Colon (tissue), 2 donors: Measurements from ENCODE around the gene F2RL3.

ENCODE experiments used
- FAIRE-seq: peaks from 2 replicates; lab custom pipeline; 2012; peaks lifted over from hg19 to GRCh38; lab: Jason Lieb, UNC
- donor health status: control.
- donor health status: control.

The F2RL3 gene

DNA sequence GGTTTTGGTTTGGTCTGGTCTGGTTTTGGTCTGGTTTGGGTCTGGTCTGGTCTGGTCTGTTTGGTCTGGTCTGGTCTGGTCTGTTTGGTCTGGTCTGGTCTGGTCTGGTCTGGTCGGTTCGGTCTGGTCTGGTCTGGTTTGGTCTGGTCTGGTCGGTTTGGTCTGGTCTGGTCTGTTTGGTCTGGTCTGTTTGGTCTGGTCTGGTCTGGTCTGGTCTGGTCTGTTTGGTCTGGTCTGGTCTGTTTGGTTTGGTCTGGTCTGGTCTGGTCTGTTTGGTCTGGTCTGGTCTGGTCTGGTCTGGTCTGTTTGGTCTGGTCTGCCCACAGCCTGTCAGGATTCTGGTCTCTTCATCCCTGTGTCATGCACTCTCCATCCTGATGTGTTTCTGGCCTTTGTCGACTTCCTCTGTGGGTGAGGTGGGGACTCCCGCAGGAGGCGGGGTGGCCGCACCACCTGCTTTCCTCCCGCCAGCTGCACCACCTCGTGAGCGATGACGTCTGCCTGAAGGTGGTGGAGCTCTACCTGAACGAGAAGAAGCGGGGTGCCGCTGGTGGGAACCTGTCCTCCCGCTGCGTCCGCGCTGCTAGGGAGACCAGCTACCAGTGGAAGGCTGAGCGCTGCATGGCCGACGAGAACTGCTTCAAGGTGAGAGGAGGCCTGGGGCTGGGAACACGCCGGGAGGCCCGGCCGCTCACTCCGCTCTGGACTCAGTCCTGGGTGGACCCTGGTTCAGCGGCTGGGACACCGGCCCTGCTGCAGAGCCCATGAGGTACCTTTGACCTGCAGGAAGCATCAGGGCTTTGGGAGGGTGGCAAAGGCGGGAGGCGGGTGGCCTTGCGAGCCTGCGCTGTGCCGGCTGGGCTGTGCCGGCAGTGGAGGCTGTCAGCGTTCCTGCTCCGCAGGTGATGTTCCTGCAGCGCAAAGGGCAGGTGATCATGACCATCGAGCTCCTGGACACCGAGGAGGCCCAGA lies 12.9 kb upstream of the F2RL3 start:
- no peak for FAIRE-seq

DNA sequence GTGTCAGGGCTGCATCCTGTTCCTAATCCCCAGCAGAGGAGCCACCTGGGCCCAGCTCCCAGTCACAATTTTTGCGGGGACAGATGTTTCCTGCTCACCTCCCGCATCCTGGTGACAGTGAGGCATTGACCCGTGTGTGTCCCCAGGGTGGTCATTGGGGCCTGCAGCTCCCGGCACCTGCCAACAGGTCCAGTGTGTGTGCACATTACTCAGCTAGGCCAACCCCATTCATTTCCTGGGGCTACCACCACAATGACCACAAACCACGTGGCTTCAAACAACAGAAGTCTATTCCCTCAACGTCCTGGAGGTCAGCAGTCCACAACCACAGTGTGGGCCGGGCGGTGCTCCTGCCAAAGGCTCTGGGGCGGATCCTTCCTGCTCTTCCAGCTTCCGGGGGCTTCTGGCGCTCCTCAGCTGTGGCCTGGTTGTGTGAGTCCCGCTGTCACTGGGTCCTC lies 11.9 kb upstream of the F2RL3 start:
- FAIRE-seq = no peak

DNA sequence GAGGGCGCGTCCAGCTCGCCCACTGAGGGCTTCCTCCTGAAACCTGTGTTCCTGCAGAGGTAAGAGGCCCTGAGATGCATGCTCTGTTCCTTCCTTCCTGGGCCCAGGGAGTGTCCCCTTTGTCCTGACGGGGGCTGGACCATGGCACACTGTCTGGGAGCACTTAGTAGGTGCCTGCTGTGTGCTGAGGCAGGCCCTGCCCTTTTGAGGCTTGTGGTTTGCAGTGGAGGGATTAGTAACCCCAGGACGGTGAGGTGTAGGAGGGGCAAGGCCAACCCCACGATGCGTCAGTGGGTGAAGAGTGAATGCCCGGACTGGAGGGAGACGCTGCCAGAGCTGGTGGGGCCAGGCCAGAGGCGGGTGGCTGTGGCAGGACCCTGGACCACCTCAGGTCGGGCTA lies 11.2 kb upstream of the F2RL3 start:
- no peak for FAIRE-seq

DNA sequence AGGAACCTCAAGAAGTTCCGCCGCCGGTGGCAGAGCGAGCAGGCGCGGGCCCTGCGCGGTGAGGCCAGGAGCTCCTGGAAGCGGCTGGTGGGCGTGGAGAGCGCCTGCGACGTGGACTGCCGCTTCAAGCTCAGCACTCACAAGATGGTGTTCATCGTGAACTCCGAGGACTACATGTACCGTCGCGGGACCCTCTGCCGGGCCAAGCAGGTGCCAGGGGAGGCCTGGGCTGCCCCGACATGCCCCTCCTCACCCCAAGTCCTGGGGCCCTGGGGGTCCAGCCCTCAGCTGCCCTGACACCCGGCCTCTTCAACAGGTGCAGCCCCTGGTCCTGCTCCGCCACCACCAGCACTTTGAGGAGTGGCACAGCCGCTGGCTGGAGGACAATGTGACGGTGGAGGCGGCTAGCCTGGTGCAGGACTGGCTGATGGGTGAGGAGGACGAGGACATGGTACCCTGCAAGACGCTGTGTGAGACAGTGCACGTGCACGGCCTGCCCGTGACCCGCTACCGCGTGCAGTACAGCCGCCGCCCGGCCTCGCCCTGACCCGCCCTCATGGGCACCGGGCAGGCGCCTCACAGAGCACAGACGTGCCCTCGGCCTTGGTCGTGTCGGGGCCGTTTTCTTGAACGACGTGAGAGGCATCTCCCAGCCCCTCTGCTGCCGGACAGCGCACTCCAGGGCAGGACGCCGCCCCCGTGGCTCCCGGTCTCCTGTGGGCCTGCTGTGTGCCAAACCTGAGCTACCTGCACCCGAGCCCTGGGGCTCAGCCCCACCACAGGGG lies 10.4 kb upstream of the F2RL3 start:
- FAIRE-seq = no peak

DNA sequence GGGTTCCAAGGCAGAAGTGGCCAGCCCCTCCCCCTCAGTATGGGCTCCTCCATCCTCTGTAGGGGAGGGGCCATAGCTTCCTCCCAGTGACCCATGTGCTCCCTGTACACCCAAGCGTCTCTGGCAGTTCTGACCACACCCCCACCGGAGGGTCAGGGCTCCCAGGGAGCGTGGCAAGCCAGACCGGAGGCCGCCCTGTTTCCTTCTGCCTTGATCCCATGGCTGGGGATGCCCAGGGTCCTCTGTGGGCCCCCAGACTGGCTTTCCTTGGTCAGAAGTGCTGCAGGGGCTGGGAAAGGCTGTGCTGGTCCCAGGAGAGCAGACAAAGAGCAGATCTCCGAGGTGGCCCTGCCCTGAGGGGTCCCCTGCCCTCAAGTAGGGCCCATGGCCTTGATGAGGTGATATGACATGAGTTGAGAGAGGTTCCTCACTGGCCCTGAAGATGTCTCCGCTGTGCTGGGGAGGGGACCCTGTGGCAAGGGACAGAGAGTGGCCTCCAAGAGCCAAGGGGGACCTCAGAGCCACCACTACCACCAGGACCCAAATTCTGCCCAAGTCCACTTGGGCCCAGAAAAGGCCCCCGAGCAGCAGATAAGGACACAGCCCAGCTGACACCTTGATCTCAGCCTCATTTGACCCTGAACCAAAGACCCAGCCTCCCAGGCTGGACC lies 7.8 kb upstream of the F2RL3 start:
- FAIRE-seq = no peak

DNA sequence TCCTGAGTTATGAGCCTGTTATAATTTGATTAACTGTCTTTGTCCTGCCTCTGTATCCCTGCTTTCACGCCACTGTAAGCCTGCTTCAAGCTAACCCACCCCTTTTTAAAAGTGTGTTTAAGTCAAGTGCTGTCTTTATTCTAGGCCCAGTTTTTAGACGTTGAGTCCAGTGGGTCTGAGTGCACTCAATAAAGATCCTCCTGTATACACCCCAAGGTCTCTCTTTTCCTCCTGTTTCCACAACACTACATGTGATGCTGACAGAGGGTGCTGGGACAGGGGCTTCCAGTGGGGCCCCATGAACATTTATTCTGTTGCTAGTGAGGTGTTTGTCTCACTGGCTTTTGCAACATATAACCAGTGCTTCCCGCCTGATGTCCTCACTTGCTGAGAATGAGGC lies 6.7 kb upstream of the F2RL3 start:
- FAIRE-seq = no peak

DNA sequence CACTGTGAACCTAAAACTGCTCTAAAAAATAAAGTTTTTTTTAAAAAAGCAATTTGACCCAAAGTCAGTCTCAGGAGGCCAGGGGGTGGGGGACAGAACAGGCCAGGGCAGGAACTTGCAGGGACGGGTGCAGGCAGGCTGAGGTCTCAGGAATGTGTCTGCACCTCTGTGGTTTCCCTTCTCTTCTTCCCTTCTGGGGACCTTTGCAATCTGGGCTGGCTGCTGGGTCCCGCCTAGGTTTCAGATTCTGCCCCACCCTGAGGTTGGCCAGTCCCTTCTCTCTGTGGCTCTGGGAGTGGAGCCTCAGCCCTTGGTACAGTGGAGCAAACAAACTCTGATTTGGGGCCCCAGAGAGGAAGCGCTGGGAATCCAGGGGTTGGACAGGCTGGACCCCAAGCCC lies 5.3 kb upstream of the F2RL3 start:
- no peak for FAIRE-seq

DNA sequence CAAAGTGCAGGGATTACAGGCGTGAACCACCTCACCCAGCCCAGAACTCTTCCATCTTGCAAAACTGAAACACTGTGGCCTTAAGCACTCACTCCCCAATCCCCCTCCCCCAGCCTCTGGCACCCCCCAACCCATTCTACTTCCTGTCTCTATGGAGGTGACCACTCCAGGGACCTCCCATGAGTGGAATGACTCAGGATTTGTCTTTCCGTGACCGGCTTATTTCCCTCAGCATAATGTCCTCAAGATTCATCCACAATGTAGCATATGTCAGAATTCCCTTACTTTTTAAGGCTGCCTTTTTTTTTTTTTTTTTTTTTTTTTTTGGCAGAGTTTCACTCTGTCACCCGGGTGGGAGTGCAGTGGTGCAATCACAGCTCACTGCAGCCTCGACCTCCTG lies 3.6 kb upstream of the F2RL3 start:
- no peak for FAIRE-seq

DNA sequence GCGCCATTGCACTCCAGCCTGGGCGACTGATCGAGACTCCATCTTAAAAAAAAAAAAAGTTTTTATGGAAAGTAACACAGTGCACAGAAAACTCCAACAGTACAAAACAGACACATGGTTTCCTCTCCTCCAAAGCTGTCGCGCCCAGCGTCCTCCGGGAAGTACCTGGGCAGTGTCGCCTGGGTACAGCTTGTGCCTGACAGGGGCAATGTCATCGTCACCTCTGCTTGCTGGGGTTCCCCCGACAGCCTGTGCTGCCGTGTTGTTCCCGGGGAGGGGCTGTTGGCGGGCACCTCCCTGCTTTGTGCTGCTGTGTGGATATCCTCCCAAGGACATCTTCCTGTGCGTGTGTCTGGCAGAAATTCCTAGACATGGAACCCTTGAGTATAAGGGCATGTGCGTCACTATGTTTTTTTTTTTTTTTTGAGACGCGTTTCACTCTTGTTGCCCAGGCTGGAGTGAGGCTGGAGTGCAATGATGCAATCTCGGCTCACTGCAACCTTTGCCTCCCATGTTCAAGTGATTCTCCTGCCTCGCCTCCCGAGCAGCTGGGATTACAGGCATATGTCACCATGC lies 2.4 kb upstream of the F2RL3 start:
- FAIRE-seq = no peak

DNA sequence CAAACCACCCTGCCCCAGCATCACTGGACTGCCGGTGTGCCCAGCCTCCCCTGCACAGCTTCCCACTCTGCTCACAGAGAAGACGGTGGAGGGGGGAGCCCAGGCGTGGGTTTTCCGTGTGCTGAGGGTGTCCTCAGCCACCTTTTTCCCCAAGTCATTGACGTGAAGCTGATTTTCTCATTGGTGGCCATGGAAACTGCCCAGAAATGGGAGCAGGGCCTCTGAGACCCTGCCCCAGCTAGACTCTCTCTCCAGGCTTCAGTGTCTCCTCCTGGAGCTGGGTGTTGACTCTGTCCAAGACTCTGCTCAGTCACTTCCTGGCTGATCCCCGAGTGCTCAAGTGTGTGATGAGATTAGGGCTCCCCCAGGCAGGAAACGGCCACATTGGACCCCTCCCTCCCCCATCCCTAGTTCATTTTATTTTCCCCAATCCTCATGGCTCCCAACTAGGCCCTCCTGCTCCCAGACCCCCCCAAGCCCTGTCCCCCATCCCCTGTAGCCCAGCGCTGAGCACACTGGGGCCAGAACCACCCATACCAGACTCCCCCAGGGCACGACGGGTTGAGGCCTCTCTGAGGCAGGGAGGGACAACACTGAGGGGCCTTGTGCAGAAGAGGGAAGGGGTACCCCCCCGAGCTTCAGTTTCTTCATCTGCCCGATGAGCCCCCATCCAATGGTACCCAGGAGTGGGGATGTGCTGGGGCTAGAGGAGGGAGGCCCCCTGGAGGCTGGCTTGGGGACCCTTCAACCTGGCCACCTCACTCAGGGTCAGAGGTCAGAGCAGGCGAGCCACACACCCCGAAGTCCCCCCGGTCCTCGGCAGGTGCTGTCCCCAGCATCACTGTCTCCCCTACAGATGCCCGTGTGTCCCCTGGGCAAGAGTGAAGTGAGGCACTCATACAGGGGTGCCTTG lies 1.2 kb upstream of the F2RL3 start:
- no peak for FAIRE-seq

DNA sequence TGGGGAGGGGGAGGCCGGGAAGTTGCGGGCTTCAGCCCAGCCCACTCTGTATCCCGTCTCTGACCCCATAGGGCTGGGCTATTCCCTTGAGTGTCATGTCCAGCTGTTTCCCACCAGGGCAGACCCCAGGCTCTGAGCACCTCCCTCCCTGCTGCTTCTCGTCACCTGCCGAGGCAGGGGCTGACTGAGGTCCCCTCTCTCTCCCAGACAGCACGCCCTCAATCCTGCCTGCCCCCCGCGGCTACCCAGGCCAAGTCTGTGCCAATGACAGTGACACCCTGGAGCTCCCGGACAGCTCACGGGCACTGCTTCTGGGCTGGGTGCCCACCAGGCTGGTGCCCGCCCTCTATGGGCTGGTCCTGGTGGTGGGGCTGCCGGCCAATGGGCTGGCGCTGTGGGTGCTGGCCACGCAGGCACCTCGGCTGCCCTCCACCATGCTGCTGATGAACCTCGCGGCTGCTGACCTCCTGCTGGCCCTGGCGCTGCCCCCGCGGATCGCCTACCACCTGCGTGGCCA lies 625 bp downstream of the F2RL3 start:
- no peak for FAIRE-seq

DNA sequence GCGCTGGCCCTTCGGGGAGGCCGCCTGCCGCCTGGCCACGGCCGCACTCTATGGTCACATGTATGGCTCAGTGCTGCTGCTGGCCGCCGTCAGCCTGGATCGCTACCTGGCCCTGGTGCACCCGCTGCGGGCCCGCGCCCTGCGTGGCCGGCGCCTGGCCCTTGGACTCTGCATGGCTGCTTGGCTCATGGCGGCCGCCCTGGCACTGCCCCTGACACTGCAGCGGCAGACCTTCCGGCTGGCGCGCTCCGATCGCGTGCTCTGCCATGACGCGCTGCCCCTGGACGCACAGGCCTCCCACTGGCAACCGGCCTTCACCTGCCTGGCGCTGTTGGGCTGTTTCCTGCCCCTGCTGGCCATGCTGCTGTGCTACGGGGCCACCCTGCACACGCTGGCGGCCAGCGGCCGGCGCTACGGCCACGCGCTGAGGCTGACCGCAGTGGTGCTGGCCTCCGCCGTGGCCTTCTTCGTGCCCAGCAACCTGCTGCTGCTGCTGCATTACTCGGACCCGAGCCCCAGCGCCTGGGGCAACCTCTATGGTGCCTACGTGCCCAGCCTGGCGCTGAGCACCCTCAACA lies 1.2 kb downstream of the F2RL3 start:
- FAIRE-seq = no peak

DNA sequence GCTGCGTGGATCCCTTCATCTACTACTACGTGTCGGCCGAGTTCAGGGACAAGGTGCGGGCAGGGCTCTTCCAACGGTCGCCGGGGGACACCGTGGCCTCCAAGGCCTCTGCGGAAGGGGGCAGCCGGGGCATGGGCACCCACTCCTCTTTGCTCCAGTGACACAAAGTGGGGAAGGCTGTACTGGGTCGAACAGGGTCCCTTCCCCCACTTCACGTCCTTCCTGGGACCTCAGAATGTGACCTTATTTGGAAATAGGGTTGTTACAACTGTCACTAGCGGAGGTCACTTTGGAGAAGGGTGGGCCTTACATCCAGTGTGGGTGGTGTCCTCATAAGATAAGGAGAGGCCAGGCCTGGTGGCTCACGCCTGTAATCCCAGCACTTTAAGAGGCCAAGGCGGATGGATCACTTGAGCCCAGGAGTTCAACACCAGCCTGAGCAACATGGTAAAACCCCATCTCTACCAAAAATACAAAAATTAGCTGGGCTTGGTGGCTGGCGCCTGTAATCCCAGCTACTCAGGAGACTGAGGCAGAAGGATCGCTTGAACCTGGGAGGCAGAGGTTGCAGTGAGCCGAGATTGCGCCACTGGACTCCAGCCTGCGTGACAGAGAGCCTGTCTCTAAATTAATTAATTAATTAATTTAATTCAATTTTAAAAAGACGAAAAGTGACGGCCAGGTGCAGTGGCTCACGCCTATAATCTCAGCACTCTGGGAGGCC lies 1.8 kb downstream of the F2RL3 start:
- no peak for FAIRE-seq

DNA sequence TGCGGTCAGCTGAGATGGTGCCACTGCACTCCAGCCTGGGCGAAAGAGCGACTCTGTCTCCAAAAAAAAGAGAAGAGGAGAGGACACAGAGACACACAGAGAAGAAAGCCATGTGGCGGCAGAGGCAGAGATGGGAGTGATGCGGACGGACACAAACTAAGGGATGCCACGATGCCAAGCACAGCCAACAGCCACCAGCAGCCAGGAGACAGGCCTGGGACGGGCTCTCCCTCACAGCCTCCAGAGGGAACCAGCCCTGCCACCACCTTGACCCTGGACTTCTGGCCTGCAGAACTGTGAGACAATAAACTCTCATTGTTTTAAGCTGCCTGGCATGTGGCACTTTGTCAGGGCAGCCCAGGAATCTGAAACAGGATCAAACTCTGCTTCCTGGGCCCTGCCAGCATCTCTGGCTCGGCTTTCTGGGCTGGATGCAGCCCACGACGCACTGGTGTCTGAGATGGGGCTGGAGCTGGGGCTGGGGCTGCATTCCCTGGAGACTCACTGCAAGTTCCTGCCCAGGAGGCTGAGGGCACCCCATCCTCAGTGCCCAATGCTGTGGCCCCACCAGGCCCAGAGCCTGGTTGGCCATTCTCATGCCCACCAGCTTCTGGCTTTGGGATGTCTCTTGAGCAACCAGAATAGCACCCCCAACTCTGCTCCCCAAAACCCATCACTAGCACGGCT lies 3.0 kb downstream of the F2RL3 start:
- no peak for FAIRE-seq

DNA sequence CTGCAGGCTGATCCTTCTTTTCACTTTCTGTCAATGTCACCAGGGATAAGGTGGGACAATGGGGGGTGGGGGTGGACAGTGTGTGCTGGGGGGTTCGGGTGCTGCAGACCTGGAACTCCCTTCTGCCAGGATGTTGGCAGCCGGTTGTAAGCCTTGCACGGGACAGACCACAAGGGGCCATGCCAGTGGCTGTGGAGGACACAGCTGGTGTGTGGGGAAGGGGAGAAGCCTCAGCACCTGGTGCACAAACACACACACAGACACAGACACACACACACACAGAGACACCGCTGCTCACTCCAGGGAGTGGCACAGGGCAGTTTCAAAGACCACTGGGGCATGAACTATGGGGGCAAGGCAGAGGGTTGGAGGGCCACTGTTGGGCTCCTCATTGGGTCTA lies 3.6 kb downstream of the F2RL3 start:
- no peak for FAIRE-seq

DNA sequence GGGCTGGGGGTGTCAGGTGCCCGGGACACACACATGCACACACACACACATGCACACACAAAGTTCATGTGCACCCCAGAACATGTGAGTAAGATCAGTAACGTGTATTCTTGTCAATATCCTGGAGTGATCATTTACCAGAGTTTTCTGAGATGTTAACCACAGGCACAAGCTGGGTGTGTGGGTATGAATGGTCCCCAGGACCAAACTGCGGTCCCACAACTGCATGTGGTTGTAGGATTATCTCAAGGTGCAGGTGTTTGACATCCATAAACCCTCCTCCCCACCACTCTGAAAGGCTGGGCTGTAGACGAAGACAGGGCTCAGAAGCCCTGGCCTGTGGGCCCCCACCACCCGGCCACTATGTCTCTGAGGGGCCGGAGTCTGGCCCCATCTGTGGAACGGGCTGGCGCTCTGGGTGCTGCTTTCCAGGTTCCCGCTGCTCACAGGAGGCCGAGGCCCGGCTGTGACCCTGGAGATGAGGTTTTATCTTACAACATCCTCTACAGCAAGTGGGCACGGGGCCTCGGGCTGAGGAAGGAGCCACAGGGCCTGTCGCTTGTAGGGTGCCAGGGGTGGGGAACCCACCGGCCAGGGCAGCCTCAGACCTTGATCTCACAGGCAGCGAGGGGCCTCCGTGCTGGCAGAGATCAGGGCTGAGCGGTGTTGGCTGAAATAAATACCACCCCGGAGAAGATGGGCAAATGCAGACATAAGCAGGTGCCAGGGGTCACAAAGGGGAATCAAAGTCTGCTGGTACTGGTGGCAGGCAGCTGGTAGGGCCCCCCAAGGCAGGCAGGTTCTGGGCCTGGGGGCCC lies 4.3 kb downstream of the F2RL3 start:
- no peak for FAIRE-seq

DNA sequence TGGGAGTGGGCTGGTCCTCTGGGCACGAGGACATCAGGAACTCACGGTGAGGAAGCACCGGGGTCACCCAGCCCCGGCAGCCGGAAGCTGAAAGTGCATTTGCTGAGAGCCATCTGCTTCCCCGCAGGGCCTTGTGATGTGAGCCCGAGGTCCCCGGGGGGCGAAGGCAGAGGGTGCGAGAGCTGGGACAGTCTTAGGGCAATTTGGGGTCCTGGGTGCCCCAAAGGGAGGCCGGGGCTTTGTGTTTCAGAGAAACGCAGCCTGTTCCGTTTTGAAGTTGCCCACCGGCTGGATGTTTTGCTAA lies 4.8 kb downstream of the F2RL3 start:
- FAIRE-seq = no peak

DNA sequence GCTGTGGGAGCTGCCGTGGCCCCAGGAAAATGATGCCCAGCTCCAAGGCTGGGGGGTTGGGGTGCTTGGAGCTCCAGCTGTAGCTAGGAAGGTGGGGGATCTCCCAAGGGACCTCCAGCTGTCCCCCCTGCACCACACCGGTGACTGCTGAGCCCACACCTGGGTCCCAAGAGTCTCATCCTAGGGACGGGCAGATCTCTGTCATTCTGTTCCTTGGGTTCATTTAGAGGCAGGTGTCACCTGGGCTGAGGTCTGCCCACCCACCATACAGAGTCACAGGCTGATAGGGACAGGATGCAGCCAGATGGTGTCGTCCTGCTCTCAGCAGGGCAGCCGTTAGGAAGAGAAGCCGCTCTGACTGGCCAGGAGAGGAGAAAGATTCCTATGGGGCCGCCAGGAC lies 5.3 kb downstream of the F2RL3 start:
- no peak for FAIRE-seq
